ENCODE data around the gene SLC5A12.
A peak's percentile ranks its signal among the peaks of the same experiment; 100 is the strongest.

The SLC5A12 gene, protein sequence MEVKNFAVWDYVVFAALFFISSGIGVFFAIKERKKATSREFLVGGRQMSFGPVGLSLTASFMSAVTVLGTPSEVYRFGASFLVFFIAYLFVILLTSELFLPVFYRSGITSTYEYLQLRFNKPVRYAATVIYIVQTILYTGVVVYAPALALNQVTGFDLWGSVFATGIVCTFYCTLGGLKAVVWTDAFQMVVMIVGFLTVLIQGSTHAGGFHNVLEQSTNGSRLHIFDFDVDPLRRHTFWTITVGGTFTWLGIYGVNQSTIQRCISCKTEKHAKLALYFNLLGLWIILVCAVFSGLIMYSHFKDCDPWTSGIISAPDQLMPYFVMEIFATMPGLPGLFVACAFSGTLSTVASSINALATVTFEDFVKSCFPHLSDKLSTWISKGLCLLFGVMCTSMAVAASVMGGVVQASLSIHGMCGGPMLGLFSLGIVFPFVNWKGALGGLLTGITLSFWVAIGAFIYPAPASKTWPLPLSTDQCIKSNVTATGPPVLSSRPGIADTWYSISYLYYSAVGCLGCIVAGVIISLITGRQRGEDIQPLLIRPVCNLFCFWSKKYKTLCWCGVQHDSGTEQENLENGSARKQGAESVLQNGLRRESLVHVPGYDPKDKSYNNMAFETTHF

GRCh38 chr11:26721948-26722475 is at the start of gene SLC5A12:
Gene SLC5A12, minus strand, starts transcription at chr11:26722060. Its CDS starts 346 bp downstream, at chr11:26721714.
- no peak for DNase-seq

- no peak for DNase-seq
These were observed 47.2 kb upstream of the SLC5A12 start for GRCh38 chr11:26769027-26769426.

GRCh38 chr11:26767060-26767459 is 45.2 kb upstream of the SLC5A12 start:
- DNase-seq, result no peak

- DNase-seq, result no peak
These were observed 43.5 kb upstream of the SLC5A12 start for GRCh38 chr11:26765323-26765722.

DNA sequence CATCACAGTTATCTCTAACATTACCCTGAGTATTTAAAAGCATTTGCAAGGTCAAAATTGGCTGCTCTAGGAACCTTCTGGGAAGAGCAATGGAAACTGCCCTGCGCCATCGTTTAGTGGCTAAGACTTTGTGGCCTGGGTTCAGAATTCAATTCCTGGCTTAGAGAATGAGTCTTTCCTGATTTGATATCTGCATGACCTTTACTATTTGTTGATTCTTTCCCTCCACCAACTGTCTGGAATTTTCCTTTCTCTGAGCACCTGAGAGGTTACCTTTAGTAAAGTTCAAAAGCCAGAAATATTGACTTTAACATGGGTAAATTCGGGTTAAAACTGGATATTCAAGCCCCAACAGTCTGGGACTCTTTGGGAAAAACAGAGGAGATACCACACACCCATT is 43.0 kb upstream of the SLC5A12 start:
- DNase-seq, result no peak

DNA sequence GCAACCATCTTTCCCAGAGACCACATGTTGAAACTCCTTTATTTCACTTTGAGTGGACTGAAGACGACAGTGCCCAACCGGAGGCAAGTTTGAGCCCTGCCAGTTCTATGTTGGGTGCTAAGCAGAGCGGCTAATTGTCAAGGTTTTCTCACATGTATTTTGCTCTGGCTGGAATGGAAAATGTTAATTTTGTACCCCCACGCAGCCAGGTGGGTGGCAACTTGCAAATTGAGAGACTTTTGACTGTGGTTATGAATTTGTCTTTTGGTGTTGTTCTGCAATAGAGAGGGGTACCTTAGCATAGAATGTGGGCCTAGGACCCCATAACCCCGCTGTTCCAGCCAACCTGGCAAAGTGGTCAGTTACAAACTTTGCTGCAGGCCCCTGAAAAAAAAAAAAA is 42.5 kb upstream of the SLC5A12 start:
- no peak for DNase-seq

GRCh38 chr11:26762089-26762488 is 40.2 kb upstream of the SLC5A12 start:
- no peak for DNase-seq

DNA sequence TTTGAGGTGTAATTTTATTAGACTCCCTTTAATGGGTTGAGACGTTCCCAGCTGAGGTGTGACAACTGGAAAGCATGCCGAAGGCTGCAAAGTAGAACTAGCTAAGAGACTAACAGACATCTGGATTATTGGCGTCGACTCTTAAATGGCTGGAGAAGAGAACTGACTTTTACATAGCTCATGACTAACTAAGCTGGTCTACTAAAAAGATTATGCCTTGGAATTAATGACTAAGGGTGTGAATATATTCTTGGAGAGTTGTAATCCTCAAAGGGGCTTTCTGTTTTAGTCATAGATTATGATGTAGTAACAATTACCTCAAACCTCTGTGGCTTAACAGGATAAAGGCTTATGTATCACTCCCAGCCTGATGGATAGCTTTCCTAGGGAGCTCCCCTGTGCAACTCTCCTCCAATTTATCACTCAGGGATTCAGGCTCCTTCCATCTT is 39.5 kb upstream of the SLC5A12 start:
- DNase-seq, result no peak

DNA sequence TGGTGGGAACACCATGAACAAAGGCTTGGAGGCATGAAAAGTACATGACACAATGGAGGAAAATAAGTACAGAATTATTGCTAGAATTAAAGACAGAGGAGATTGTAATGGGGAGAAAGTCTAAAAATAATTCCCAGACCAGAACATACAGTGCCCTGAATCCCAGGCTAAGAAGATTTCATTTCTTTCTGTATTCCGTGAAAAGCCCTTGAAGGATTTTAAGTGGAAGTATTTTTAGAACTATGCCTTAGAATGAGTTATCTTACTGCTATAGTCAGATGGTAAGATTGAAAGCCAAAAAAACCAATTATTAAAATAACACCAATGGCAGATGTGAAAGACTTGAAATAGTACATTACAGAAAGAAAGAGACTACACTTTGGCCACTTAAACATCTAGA is 36.1 kb upstream of the SLC5A12 start:
- DNase-seq, result no peak

DNA sequence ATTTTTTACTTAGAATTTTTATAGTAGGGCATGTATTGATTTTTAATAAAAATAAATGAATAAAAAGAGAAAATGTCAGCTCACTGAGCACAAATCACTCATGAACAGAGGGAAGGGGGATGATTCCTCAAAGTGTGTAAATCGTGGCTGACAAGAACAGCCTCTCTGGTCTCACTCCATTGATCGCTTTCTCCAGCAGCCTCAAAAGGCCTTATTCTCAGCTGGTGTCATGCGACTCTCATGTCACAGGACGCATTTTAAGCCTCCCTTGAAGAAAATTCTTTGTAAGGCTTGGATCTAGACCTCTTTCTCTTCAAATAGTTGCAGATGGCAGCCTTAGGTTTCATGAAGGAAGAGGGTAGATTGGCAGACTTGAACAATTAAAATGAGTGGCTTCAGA is 33.9 kb upstream of the SLC5A12 start:
- no peak for DNase-seq

DNA sequence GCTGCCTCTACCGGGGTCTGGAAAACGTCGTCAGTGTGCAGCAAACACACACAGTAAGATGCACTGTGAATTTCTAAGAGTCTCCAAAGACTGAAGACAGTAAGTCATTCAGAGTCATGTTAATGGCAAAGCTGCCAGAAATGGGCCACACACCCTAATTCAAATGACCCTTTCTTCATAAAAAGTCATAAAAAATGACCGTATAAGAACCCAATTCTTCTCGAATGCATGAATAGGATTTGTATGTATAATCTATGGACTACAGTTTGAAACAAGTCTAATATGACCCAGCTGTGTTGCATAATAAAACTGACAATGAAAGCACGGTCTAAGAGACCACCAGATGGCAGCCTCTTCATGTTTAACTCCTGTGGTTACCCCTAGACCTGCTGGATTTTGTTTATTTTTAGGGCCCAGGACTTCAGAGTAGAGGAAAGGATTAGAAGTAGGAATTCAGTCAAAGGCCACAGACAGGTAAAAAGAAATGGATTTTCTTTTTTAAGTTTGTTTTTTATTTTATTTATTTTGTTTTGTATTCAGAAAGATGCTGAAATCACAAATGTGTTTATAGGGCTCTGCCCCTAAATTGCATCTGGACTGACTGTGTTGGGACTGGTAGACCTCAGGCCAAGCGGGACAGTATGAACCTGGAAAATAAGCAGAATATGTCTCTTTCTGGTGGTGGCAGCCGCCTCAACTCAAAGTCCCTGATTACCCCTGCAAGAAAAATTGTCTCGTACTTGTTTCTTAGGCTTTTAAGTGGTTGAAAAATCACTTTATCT is 32.1 kb upstream of the SLC5A12 start:
- DNase-seq, result peak in 8 of 14 donors; percentile 1 to 62 (median 12)

- DNase-seq, result no peak
These were observed 28.1 kb upstream of the SLC5A12 start for GRCh38 chr11:26749927-26750326.

DNA sequence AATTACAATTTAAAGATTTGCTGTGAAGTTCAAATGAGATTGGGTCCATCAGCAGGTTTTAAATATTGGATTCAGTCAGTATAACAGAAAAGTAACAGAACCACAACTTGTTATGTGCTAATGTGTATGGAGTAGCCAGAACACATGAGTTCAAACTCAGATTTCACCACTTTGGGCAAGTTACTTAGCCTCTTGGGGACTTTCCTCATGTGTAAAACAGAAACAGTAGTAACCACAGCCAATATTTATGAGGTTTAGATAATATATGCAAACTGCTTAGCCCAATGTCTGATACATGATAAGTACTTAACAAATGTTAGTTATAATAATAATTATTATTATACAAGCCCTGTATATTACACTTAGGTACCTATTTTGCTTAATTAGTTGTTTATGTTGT is 21.8 kb upstream of the SLC5A12 start:
- DNase-seq, result no peak

GRCh38 chr11:26742966-26743365 is 21.1 kb upstream of the SLC5A12 start:
- DNase-seq, result no peak

DNA sequence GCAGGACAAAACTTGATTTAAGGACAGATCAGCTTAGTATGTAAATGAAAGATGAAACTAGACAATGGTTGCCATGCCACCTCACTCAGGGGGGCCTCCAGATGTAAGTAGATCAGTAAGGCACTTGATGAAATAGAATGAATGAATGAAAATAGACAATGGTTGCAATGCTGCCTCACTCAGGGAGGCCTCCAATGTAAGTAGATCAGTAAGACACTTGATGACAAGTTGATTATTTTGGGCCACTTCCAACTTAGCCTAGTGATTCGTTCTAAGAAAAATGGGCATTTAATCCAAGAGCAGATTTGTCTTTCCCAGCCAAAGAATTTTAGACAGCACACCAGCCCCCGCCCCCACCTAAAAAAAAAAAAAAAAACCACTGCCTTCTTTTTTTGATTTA is 19.2 kb upstream of the SLC5A12 start:
- DNase-seq, result no peak

DNA sequence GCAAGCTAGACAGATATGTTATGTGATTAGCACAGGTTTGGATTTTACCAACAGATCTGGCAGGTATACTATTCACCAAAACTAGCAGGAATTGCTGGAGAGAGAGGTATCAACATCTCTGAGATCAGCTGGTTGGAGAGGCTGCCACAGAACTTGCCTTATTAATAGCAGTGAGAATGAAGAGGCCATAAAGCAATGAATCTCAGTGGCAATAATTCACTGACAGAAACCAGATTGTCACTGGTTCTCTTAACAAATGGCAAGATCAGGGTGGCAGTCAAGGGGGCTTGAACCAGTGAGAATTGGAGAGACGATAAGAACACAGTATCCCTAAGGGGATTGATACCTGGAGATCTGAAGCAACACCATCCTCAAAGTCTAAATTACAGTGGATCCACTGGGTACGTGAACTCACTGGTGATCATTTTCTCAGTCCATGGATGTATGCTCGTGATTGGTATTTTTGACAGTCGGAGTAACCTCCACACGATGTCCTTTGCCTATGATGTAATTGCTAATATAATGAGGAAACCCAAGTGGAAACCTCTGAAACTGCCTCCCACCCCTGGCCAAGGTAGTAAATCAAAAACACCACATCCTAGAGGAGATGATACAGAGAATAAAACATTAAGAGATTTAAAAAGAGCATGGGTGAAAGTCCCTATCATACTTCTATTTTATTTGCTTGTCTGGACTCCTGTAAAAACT is 17.7 kb upstream of the SLC5A12 start:
- DNase-seq, result no peak

GRCh38 chr11:26734691-26735090 is 12.8 kb upstream of the SLC5A12 start:
- DNase-seq, result no peak

- no peak for DNase-seq
These were observed 9.2 kb upstream of the SLC5A12 start for GRCh38 chr11:26731084-26731456.

DNA sequence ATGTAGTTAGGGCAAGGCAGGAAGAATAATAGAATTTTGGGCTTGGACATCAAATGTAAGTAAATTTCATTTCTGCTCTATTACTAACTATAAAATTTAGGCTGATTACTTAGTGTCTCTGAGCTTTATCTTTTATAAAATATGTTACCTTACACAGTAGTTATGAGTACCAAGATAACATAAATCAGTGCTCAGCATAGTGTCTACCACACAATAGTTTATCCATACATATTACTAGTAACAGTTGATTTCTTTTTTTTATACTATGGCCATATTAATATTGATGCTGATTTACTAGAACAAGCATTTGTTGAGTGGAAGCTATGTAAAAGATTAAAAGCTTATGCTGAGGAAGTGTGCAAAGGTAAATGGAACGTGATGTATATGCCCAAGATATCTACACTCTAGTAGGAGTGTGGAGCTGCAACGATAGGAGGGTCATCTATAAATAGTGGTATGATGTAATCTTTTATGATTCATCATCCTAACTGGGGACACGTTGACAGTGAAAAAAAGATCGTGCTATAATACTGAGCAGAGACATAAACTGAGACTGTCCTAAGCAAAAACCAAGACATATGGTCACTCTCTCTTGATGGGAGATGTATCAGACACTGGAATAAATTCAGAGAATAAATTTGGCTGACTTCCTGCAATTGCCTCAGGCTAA is 8.7 kb upstream of the SLC5A12 start:
- DNase-seq, result no peak

- no peak for DNase-seq
These were observed 7.4 kb upstream of the SLC5A12 start for GRCh38 chr11:26729284-26729683.

DNA sequence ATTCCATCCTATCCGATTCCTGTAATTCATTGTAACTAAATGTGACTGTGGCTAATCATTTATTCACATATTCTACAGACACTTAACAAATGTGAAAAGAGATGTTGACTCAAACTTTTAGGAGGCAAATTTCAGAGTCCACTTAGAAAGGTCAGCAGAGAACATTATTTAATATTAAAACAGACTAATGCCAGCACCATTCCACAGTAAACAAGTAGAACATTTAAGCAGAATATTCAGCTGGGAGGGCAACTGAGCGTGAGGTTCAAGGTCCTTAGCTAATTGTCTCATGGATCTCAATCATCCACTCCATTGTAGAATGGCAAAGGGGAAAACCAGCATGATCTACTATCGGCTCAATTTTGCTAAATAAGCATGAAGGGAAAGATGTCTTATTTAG is 5.1 kb upstream of the SLC5A12 start:
- no peak for DNase-seq

DNA sequence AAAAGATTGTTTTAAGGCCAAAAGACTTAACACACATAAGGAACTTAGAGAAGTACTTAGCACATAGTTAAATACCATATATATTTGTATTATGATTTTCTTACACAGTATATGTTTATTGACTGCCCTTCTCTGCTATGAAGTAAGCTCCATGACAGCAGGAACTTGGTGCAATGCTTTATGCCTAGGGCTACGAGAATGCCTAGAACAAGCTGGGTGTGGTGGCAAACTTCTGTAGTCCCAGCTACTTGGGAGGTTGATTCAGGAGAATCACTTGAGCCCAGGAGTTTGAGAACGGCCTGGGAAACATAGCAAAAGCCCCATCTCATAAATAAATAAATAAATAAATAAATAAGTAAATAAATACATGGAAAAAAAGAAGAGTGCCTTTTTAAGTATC is 1.9 kb downstream of the SLC5A12 start:
- no peak for DNase-seq
